Endothelial cell of umbilical vein (primary cell): Measurements from ENCODE around the gene EFHD1. TPM values are rescaled to one million over a fixed set of nuclear protein-coding genes. Genes with fewer than 3 reads are reported as not detected.

ENCODE experiments used
- BruUV-seq: library from RNA; stranded (reverse); fragments of 400-500 nt; replicated peaks from 2 replicates; lab custom pipeline; 2021; lab: Mats Ljungman, UMichigan
- CTCF ChIA-PET: fragments of 300-600, 350-600 bp; sonication (Branson Sonifier 250); formaldehyde crosslinking; loops from one replicate; lab custom pipeline; 2021; ENCODE audit warnings: antibody characterized with exemption, inconsistent platforms; lab: Charles Lee
- POLR2A ChIA-PET: fragments of 300-600, 350-600 bp; sonication (Branson Sonifier 250); formaldehyde crosslinking; loops from one replicate; lab custom pipeline; 2021; ENCODE audit warnings: antibody characterized with exemption, inconsistent platforms; lab: Charles Lee
- DNase-seq: peaks from one replicate; pipeline ENCODE4 v3.0.0-alpha.2; 2011; ENCODE audit warnings: low read depth, low spot score
- FAIRE-seq: peaks from 2 replicates; lab custom pipeline; 2011; peaks lifted over from hg19 to GRCh38; lab: Jason Lieb, UNC
- H2AFZ ChIP-seq: 2 replicates; pipeline ENCODE4 v1.6.0; 2012; ENCODE audit warnings: low read depth, low read length, control low read depth, inconsistent platforms
- H3K27ac ChIP-seq: 2 replicates; pipeline ENCODE4 v1.5.1; 2011; ENCODE audit warnings: low read depth, mild to moderate bottlenecking, control low read depth, low read length, moderate library complexity; ENCODE audit not compliant: insufficient read depth
- H3K27me3 ChIP-seq, 2 experiments: 2 replicates each; pipeline versions ENCODE4 v1.6.0 to v1.6.1; 2011; ENCODE audit warnings: low read length in 2 of 2, mixed read lengths in 1 of 2; ENCODE audit not compliant: control insufficient read depth in 2 of 2, insufficient read depth in 2 of 2
- H3K36me3 ChIP-seq, 2 experiments: 2 replicates in 1 of 2; 3 replicates in 1 of 2; pipeline ENCODE4 v1.5.1; 2011; ENCODE audit warnings: low read length in 2 of 2, mild to moderate bottlenecking in 1 of 2, moderate library complexity in 1 of 2; ENCODE audit not compliant: control insufficient read depth in 2 of 2, insufficient read depth in 2 of 2; ENCODE audit errors: extremely low read depth in 1 of 2
- H3K4me1 ChIP-seq: 3 replicates; pipeline ENCODE4 v1.5.1; 2011; ENCODE audit warnings: mild to moderate bottlenecking, low read length; ENCODE audit not compliant: control insufficient read depth, insufficient read depth; ENCODE audit errors: extremely low read depth
- H3K4me2 ChIP-seq: 2 replicates; pipeline ENCODE4 v1.6.1; 2011; ENCODE audit warnings: low read length, control low read depth, mixed read lengths; ENCODE audit not compliant: insufficient read depth
- H3K4me3 ChIP-seq, 3 experiments: fragments of 200-600 bp in 1 of 3; sonication (generic), shearing (Covaris generic) in 1 of 3; replicated peaks in 1 of 3; 2 replicates each; pipeline ENCODE4 v1.5.1; 2011 to 2016; ENCODE audit warnings: control low read depth in 3 of 3, low read length in 3 of 3, mild to moderate bottlenecking in 2 of 3, inconsistent platforms in 1 of 3, low read depth in 1 of 3, moderate library complexity in 1 of 3; ENCODE audit not compliant: insufficient read depth in 1 of 3
- H3K79me2 ChIP-seq: 2 replicates; pipeline ENCODE4 v1.6.0; 2012; ENCODE audit warnings: low read length, inconsistent platforms; ENCODE audit not compliant: control insufficient read depth, insufficient read depth
- H3K9ac ChIP-seq: replicated peaks from 2 replicates; pipeline ENCODE3; 2011; ENCODE audit warnings: low read length, control low read depth; ENCODE audit not compliant: insufficient read depth; ENCODE audit errors: extremely low read depth
- H3K9me1 ChIP-seq: replicated peaks from 3 replicates; pipeline ENCODE4 v1.6.0; 2011; ENCODE audit warnings: mild to moderate bottlenecking, low read length; ENCODE audit not compliant: control insufficient read depth, insufficient read depth; ENCODE audit errors: extremely low read depth
- H3K9me3 ChIP-seq: replicated peaks from 2 replicates; pipeline ENCODE4 v1.5.1; 2012; ENCODE audit warnings: low read length, inconsistent platforms; ENCODE audit not compliant: control insufficient read depth, insufficient read depth
- H4K20me1 ChIP-seq: replicated peaks from 2 replicates; pipeline ENCODE3; 2011; ENCODE audit warnings: mild to moderate bottlenecking, low read length; ENCODE audit not compliant: control insufficient read depth, insufficient read depth; ENCODE audit errors: extremely low read depth
- EZH2 ChIP-seq: IDR thresholded peaks from 2 replicates; pipeline ENCODE4 v1.6.1; 2012; ENCODE audit warnings: borderline replicate concordance, low read depth, mild to moderate bottlenecking, moderate library complexity, low read length, inconsistent platforms; ENCODE audit not compliant: severe bottlenecking
- FOS ChIP-seq: IDR thresholded peaks from 2 replicates; pipeline ENCODE4 v1.6.1; 2011; ENCODE audit warnings: mild to moderate bottlenecking, low read length, moderate library complexity, borderline replicate concordance; ENCODE audit not compliant: insufficient read depth
- GATA2 ChIP-seq: IDR thresholded peaks from 2 replicates; pipeline ENCODE4 v1.7.0; 2011; ENCODE audit warnings: low read depth, mild to moderate bottlenecking, moderate library complexity, mixed read lengths, low read length; ENCODE audit not compliant: insufficient read length, insufficient read depth
- JUN ChIP-seq: IDR thresholded peaks from 2 replicates; pipeline ENCODE4 v1.6.1; 2011; ENCODE audit warnings: borderline replicate concordance, low read depth; ENCODE audit not compliant: insufficient read length, insufficient read depth
- MYC ChIP-seq: IDR thresholded peaks from one replicate; pipeline ENCODE4 v1.6.1; 2011; ENCODE audit warnings: mild to moderate bottlenecking, low read depth, low read length
- POLR2A ChIP-seq: IDR thresholded peaks from 2 replicates; pipeline ENCODE4 v1.6.1; 2012; ENCODE audit warnings: low read depth, mild to moderate bottlenecking, control low read depth, low read length
- POLR2AphosphoS5 ChIP-seq: IDR thresholded peaks from 2 replicates; pipeline ENCODE4 v1.6.1; 2012; ENCODE audit warnings: low read depth, mild to moderate bottlenecking, control low read depth, low read length, moderate library complexity; ENCODE audit not compliant: insufficient read depth
- dilution Hi-C: fragments of 300-500 bp; cut with MboI; formaldehyde crosslinking; loops from one replicate; pipeline ENCODE4 v1.15.0; 2019; ENCODE audit warnings: low sequenced_read_pairs; ENCODE audit not compliant: extremely low pct_ligation_motif_present
- intact Hi-C: fragments of 100-400 bp; cut with micrococcal nuclease; formaldehyde crosslinking; loops from one replicate; pipeline ENCODE4 v1.10.0; 2022
- polyA plus RNA-seq, 4 experiments: library from polyadenylated mRNA; depleted of rRNA in 3 of 4; stranded (reverse) in 3 of 4; unstranded in 1 of 4; fragments of >200 nt; gene quantifications; 2 replicates each; pipeline versions ENCODE4 v1.2.1 to v1.2.3, GENCODE V29; 2011 to 2012; ENCODE audit warnings: missing spikeins in 1 of 4
- total RNA-seq: library from RNA; stranded (reverse); gene quantifications from 2 replicates; pipeline ENCODE4 v1.2.3, GENCODE V29; 2021
- TF ChIP-seq, protein P1 (sequence below), 2 donors: IDR thresholded peaks; 1 replicate in 1 of 2; 2 replicates in 1 of 2; pipeline ENCODE4 v1.5.1; 2011; ENCODE audit warnings: low read length in 2 of 2, mild to moderate bottlenecking in 2 of 2, moderate library complexity in 2 of 2, control low read depth in 1 of 2, inconsistent platforms in 1 of 2, low read depth in 1 of 2; ENCODE audit not compliant: insufficient read depth in 1 of 2; ENCODE audit errors: extremely low read depth in 1 of 2
- TF ChIP-seq, protein P2 (sequence below): IDR thresholded peaks from 2 replicates; pipeline ENCODE4 v1.6.1; 2011; ENCODE audit not compliant: insufficient read depth, insufficient read length

Gene EFHD1
- total and polyA plus RNA-seq, 2 donors (not counting 3 experiments of a cell fraction or from before 2014, with no cell fraction given) = 0.18 TPM; not detected in 1

DNA sequence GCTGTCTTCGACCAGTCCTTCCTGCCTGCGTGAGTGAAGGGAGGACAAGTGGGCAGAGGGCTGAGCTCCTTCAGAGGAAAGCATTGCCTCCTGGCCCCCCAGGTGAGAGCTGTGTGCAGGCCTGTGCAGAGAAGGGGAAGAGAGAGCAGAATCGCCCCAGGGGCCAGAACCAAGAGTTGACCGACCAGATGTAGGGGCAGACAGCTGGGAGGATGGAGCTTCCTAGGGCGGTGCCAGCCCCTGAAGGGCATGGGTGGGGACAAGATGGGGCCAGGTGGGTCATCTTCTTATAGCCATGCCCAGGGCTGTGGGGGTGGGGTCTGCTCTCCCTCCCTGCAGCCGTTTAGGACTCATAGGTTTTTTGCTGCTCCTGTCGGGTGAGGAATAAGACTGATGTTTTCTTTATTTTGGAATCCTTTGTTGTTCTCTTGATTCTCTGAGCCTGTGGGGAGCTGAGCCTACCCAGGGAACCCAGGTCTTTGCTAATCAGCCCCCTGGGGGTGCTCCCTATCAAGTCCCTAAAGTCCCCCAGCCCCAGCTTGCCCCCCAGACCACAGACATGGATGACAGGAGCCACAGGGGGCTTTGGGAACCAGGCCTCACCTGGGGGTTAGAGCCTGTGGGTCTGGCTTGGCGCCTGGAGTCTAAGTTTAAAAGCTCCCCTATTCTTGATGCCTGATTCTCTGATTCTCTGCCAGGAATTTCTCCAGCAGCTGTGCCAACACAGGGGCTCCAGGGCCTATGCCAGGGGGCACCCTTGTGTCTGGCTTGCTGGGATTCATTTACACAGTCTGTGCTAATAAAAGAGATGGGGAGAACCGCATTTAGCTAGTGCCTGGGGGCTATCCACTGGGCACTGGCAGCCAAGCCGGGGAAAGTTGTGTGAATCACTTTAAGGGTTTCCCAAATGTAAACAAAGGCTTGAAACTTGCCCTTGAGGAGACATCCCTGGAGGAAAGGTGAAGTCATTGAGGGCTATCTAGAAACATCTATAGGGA lies 9.3 kb upstream of the EFHD1 start:
- H2AFZ ChIP-seq = no peak overlapping the region
- H3K9me1 ChIP-seq = no peaks in the 10 kb centered on the region
- no peaks in the 10 kb centered on the region for H3K9me3 ChIP-seq
- intact Hi-C loops (no loop called here), dilution Hi-C loops (no loop called here)
- no peaks in the 10 kb centered on the region for H3K79me2 ChIP-seq
- no peak overlapping the region for H3K4me2 ChIP-seq
- BruUV-seq = no TSS peak
- TF ChIP-seq GATA2 = no peak
- TF ChIP-seq EZH2 = no peak
- no peak for TF ChIP-seq JUN
- TF ChIP-seq FOS = no peak
- TF ChIP-seq POLR2A = no peak
- TF ChIP-seq, protein P1, sequence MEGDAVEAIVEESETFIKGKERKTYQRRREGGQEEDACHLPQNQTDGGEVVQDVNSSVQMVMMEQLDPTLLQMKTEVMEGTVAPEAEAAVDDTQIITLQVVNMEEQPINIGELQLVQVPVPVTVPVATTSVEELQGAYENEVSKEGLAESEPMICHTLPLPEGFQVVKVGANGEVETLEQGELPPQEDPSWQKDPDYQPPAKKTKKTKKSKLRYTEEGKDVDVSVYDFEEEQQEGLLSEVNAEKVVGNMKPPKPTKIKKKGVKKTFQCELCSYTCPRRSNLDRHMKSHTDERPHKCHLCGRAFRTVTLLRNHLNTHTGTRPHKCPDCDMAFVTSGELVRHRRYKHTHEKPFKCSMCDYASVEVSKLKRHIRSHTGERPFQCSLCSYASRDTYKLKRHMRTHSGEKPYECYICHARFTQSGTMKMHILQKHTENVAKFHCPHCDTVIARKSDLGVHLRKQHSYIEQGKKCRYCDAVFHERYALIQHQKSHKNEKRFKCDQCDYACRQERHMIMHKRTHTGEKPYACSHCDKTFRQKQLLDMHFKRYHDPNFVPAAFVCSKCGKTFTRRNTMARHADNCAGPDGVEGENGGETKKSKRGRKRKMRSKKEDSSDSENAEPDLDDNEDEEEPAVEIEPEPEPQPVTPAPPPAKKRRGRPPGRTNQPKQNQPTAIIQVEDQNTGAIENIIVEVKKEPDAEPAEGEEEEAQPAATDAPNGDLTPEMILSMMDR (IDR thresholded peaks at IDR 0.05; ENCODE audit: extremely low read depth in 1 of 2, insufficient read depth in 1 of 2, low read depth in 1 of 2, low read length in 2 of 2) = no peak
- no peak for TF ChIP-seq POLR2AphosphoS5
- no peak for TF ChIP-seq MYC
- TF ChIP-seq, protein P2, sequence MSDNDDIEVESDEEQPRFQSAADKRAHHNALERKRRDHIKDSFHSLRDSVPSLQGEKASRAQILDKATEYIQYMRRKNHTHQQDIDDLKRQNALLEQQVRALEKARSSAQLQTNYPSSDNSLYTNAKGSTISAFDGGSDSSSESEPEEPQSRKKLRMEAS = no peak
- POLR2A ChIA-PET = no interaction called here
- H4K20me1 ChIP-seq = no peaks in the 10 kb centered on the region
- DNase-seq (no peak), FAIRE-seq (no peak)
- CTCF ChIA-PET = interaction anchor here (0.6 to 3.5 kb wide), 5 partner anchors 9 to 58 kb away, joined by 3 to 11 read pairs (median 3); partner anchors contain the start of gene EFHD1
- H3K36me3 ChIP-seq = no peaks in the 10 kb centered on the region
- H3K4me3 ChIP-seq = no peak overlapping the region
- no peak overlapping the region for H3K9ac ChIP-seq
- H3K27ac ChIP-seq = no peak overlapping the region
- H3K4me1 ChIP-seq = no peaks in the 10 kb centered on the region
- peaks cover 3 to 6% of the 10 kb centered on the region in 2 experiments for H3K27me3 ChIP-seq
